Fibroblast of the aortic adventitia (primary cell): Measurements from ENCODE around the gene PSMG3. TPM values are rescaled to one million over a fixed set of nuclear protein-coding genes. Genes with fewer than 3 reads are reported as not detected.
A peak's percentile ranks its signal among the peaks of the same experiment; 100 is the strongest.

ENCODE experiments used
- DNase-seq: peaks from one replicate; pipeline ENCODE4 v3.0.0-alpha.2; 2010; ENCODE audit warnings: low read depth
- H3K4me3 ChIP-seq: 2 replicates; pipeline ENCODE4 v1.5.1; 2011; ENCODE audit warnings: low read depth, mild to moderate bottlenecking, control low read depth, low read length, moderate library complexity
- CTCF ChIP-seq: IDR thresholded peaks from 2 replicates; pipeline ENCODE4 v1.5.1; 2011; ENCODE audit warnings: mild to moderate bottlenecking, low read length, control low read depth, inconsistent platforms; ENCODE audit not compliant: insufficient read depth
- total RNA-seq: library from RNA; depleted of rRNA; stranded (reverse); fragments of >200 nt; gene quantifications from 2 replicates; pipeline ENCODE4 v1.2.3, GENCODE V29; 2012; ENCODE audit warnings: low replicate concordance

Gene PSMG3
- total RNA-seq, 1 donor = 20.5 TPM

- DNase-seq = no peak
- no peak overlapping the region for H3K4me3 ChIP-seq
- TF ChIP-seq CTCF = peak; percentile 36
Observed at GRCh38 chr7:1593091-1593866, 23.4 kb upstream of the PSMG3 start.

GRCh38 chr7:1592299-1592871 lies 22.6 kb upstream of the PSMG3 start:
- no peak for TF ChIP-seq CTCF
- no peak for DNase-seq
- no peak overlapping the region for H3K4me3 ChIP-seq

- TF ChIP-seq CTCF = no peak
- no peak for DNase-seq
- no peak overlapping the region for H3K4me3 ChIP-seq
Observed at GRCh38 chr7:1591876-1592275, 22.0 kb upstream of the PSMG3 start.

GRCh38 chr7:1591396-1591795 lies 21.6 kb upstream of the PSMG3 start:
- no peak for DNase-seq
- no peak for TF ChIP-seq CTCF
- no peak overlapping the region for H3K4me3 ChIP-seq

GRCh38 chr7:1590887-1591286 lies 21.1 kb upstream of the PSMG3 start:
- no peak for DNase-seq
- H3K4me3 ChIP-seq = no peak overlapping the region
- no peak for TF ChIP-seq CTCF

GRCh38 chr7:1590476-1590875 lies 20.6 kb upstream of the PSMG3 start:
- no peak for TF ChIP-seq CTCF
- no peak overlapping the region for H3K4me3 ChIP-seq
- no peak for DNase-seq
